Upper lobe of right lung (tissue), 1 donor: ENCODE results near the gene LAYN. TPM values are rescaled to one million over a fixed set of nuclear protein-coding genes. Genes with fewer than 3 reads are reported as not detected.

ENCODE experiments used
- ATAC-seq: fragments of 200-7000 bp; cut with Tn5 transposase; one replicate; pipeline ENCODE4 v1.9.1; 2020; ENCODE audit warnings: mild to moderate bottlenecking, moderate library complexity
- DNase-seq: peaks from one replicate; pipeline ENCODE4 v3.0.0-alpha.2; 2020
- H3K27ac ChIP-seq: fragments of 200-600 bp; one replicate; pipeline ENCODE4 v1.8.0; 2022
- H3K27me3 ChIP-seq: fragments of 200-600 bp; one replicate; pipeline ENCODE4 v1.8.0; 2022; ENCODE audit warnings: mild to moderate bottlenecking
- H3K36me3 ChIP-seq: fragments of 200-600 bp; one replicate; pipeline ENCODE4 v1.8.0; 2022
- H3K4me1 ChIP-seq: fragments of 200-600 bp; one replicate; pipeline ENCODE4 v1.8.0; 2022
- H3K4me3 ChIP-seq: fragments of 200-600 bp; one replicate; pipeline ENCODE4 v1.8.0; 2022; ENCODE audit warnings: mild to moderate bottlenecking
- H3K9me3 ChIP-seq: fragments of 200-600 bp; one replicate; pipeline ENCODE4 v1.8.0; 2022
- intact Hi-C: fragments of 100-400 bp; cut with DNase I; formaldehyde crosslinking; loops from one replicate; pipeline ENCODE4 v1.11.0; 2022
- total RNA-seq: library from RNA; stranded (reverse); fragmentation: NEBNext Ultra II Directional; extraction: Animal tissue kit (Norgen Biotek cat#: 25700); gene quantifications from one replicate; pipeline ENCODE4 v1.2.1, GENCODE V29; 2021
- TF ChIP-seq, protein P1 (sequence below): fragments of 200-600 bp; IDR thresholded peaks from one replicate; pipeline ENCODE4 v1.8.0; 2022; ENCODE audit warnings: antibody characterized with exemption
- donor health status: DM: no; HTN: yes; CAD: no; lungs with severe emphysema.

Gene LAYN
- total RNA-seq, 1 donor from 2014 or later: 17.5 TPM

DNA sequence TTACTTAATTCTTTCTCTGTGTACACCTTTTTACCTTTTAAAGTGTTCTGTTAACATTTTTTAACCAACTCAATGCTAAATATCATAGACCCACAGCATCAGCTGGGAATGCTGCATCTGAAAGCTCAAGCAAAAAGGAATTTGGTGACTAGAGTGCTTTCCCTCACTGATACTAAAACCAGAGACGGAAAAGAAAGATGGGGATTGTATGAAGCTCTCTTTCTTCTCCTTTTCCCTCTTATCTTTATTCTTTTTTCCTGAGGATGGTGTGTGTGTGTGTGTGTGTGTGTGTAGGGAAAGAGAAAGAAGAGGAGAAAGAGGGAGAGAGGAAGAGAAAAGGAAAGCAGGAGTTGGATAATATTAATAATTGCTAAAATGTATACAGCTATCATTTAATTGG is 57.6 kb downstream of the LAYN start:
- DNase-seq (no peak), ATAC-seq (no peak)
- no peaks in the 10 kb centered on the region for H3K9me3 ChIP-seq
- intact Hi-C loops: loop anchor here (10.0 kb wide), 1 partner anchor 237 kb away; no protein-coding TSS in a partner anchor
- TF ChIP-seq, protein P1, sequence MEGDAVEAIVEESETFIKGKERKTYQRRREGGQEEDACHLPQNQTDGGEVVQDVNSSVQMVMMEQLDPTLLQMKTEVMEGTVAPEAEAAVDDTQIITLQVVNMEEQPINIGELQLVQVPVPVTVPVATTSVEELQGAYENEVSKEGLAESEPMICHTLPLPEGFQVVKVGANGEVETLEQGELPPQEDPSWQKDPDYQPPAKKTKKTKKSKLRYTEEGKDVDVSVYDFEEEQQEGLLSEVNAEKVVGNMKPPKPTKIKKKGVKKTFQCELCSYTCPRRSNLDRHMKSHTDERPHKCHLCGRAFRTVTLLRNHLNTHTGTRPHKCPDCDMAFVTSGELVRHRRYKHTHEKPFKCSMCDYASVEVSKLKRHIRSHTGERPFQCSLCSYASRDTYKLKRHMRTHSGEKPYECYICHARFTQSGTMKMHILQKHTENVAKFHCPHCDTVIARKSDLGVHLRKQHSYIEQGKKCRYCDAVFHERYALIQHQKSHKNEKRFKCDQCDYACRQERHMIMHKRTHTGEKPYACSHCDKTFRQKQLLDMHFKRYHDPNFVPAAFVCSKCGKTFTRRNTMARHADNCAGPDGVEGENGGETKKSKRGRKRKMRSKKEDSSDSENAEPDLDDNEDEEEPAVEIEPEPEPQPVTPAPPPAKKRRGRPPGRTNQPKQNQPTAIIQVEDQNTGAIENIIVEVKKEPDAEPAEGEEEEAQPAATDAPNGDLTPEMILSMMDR: no peak
- no peaks in the 10 kb centered on the region for H3K36me3 ChIP-seq
- H3K27ac ChIP-seq: no peak overlapping the region
- peak overlapping the region; percentile 27 for H3K4me3 ChIP-seq
- peaks cover 7% of the 10 kb centered on the region for H3K4me1 ChIP-seq
- H3K27me3 ChIP-seq: no peaks in the 10 kb centered on the region

- H3K9me3 ChIP-seq: no peaks in the 10 kb centered on the region
- DNase-seq: no peak
- ATAC-seq: no peak
- intact Hi-C loops: loop anchor here (10.0 kb wide), 1 partner anchor 236 kb away; no protein-coding TSS in a partner anchor
- H3K27ac ChIP-seq: no peak overlapping the region
- no peak overlapping the region for H3K4me3 ChIP-seq
- H3K36me3 ChIP-seq: no peaks in the 10 kb centered on the region
- H3K4me1 ChIP-seq: peaks cover 8% of the 10 kb centered on the region
- no peaks in the 10 kb centered on the region for H3K27me3 ChIP-seq
- TF ChIP-seq, protein P1: no peak
Observed at GRCh38 chr11:111598559-111598958, 58.0 kb downstream of the LAYN start.

- Histone ChIP-seq H3K27ac (peak overlapping the region; percentile 94), H3K4me3 (peak overlapping the region; percentile 84), H3K36me3 (no peaks in the 10 kb centered on the region), H3K27me3 (no peaks in the 10 kb centered on the region), H3K4me1 (peaks cover 29% of the 10 kb centered on the region), H3K9me3 (no peaks in the 10 kb centered on the region)
- intact Hi-C loops: loop anchor here (5.0 kb wide), 1 partner anchor 176 kb away; no protein-coding TSS in a partner anchor
- TF ChIP-seq, protein P1: no peak
- no peak for DNase-seq
- no peak for ATAC-seq
Observed at GRCh38 chr11:111601636-111601978, 61.1 kb downstream of the LAYN start.

- peak within 1 kb of the TSS; percentile 94 for H3K27ac ChIP-seq
- TF ChIP-seq, protein P1: peak; percentile 90
- no peaks in the 10 kb centered on the region for H3K27me3 ChIP-seq
- no peaks in the 10 kb centered on the region for H3K9me3 ChIP-seq
- H3K4me3 ChIP-seq: peak within 1 kb of the TSS; percentile 84
- DNase-seq (peak; percentile 98), ATAC-seq (peak; percentile 98)
- peaks cover 35% of the 10 kb centered on the region for H3K4me1 ChIP-seq
- no peaks in the 10 kb centered on the region for H3K36me3 ChIP-seq
- intact Hi-C loops: loop anchor here (5.0 kb wide), 1 partner anchor 175 kb away; no protein-coding TSS in a partner anchor
Observed at GRCh38 chr11:111601979-111602864, 61.7 kb downstream of the LAYN start, which contains the start of gene SIK2. Gene SIK2, plus strand, starts transcription at chr11:111602449. Its CDS starts 115 bp downstream, at chr11:111602564.

DNA sequence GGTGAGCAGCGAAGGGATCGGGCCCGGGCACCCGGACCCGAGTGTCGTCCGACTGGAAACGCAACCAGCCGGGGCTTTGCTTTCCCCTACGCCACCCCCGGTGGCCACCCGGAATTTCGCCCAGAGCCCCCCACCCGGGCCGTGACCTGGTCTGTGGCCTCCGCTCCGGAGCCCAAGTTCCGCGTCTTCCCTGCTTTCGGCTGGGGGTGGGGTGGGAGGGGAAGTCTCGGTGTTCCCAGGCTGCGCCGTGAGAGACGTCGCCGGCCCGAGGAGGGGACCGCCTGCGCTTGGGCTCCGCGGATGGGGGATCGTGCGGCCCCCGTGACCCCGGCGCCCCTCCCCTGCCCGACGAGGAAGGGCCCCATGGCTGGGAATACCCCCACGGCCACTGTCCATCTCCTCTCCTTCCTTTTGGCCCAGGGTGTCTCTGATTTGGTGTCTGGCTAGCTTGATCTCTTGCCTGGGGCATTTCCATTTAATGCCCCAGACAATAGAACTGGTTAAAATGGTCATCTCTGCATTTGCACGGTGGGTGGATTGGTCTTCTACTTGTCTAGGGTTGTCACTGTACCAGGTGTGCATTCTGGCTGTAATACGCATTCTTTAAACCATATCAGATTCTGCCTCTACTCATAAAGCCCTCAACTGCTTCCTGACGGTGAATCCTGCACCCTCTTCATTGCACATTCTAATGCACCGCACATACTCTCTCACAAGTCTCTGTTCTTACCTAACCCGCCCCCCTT is 62.5 kb downstream of the LAYN start:
- TF ChIP-seq, protein P1: no peak
- Histone ChIP-seq H3K4me3 (peak overlapping the region; percentile 84), H3K36me3 (no peaks in the 10 kb centered on the region), H3K9me3 (no peaks in the 10 kb centered on the region), H3K27me3 (no peaks in the 10 kb centered on the region), H3K27ac (peak overlapping the region; percentile 94), H3K4me1 (peaks cover 35% of the 10 kb centered on the region)
- peak; percentile 42 for ATAC-seq
- no peak for DNase-seq
- intact Hi-C loops: loop anchor here (5.0 kb wide), 1 partner anchor 174 kb away; no protein-coding TSS in a partner anchor
